H1 (cell line): ENCODE data around the gene BRIP1. TPM values are rescaled to one million over a fixed set of nuclear protein-coding genes. Genes with fewer than 3 reads are reported as not detected.

ENCODE experiments used
- CTCF ChIA-PET: fragments of 300-600 bp; sonication (Branson Sonifier 250); formaldehyde crosslinking; loops from one replicate; lab custom pipeline; 2021; ENCODE audit not compliant: partially characterized antibody; lab: Charles Lee
- POLR2A ChIA-PET: fragments of 300-600 bp; sonication (Branson Sonifier 250); formaldehyde crosslinking; loops from one replicate; lab custom pipeline; 2021; ENCODE audit warnings: inconsistent platforms; ENCODE audit not compliant: partially characterized antibody; lab: Charles Lee
- DNase-seq, 2 experiments: peaks; one replicate each; pipeline versions ENCODE4 v3.0.0 to v3.0.0-alpha.2; 2010 to 2022; ENCODE audit warnings: low spot score in 2 of 2, low read depth in 1 of 2, mixed read lengths in 1 of 2
- FAIRE-seq: peaks from 2 replicates; lab custom pipeline; 2011; peaks lifted over from hg19 to GRCh38; lab: Jason Lieb, UNC
- H2AFZ ChIP-seq: 2 replicates; pipeline ENCODE4 v1.8.1; 2012; ENCODE audit warnings: low read length, inconsistent platforms
- H2AK5ac ChIP-seq: 2 replicates; pipeline ENCODE4 v1.6.1; 2013; ENCODE audit warnings: low read depth, low read length
- H2BK120ac ChIP-seq: replicated peaks from 2 replicates; pipeline ENCODE3; 2013; ENCODE audit warnings: low read depth, low read length, inconsistent platforms
- H2BK12ac ChIP-seq: 2 replicates; pipeline ENCODE4 v1.6.1; 2013; ENCODE audit warnings: low read depth, low read length
- H2BK15ac ChIP-seq: 2 replicates; pipeline ENCODE4 v1.6.1; 2013; ENCODE audit warnings: low read length
- H2BK20ac ChIP-seq: 2 replicates; pipeline ENCODE4 v1.6.1; 2013; ENCODE audit warnings: low read length
- H2BK5ac ChIP-seq: 2 replicates; pipeline ENCODE4 v1.6.1; 2013; ENCODE audit warnings: low read depth, low read length
- H3K14ac ChIP-seq: 2 replicates; pipeline ENCODE4 v1.6.1; 2013; ENCODE audit warnings: inconsistent platforms; ENCODE audit not compliant: insufficient read length
- H3K18ac ChIP-seq: 2 replicates; pipeline ENCODE4 v1.6.1; 2013; ENCODE audit warnings: low read length; ENCODE audit errors: extremely low read depth
- H3K23ac ChIP-seq: 2 replicates; pipeline ENCODE4 v1.6.1; 2013; ENCODE audit warnings: inconsistent platforms; ENCODE audit not compliant: insufficient read length
- H3K23me2 ChIP-seq: 2 replicates; pipeline ENCODE4 v1.6.1; 2013; ENCODE audit warnings: low read depth, low read length
- H3K27ac ChIP-seq: 2 replicates; pipeline ENCODE4 v1.6.1; 2011; ENCODE audit warnings: low read depth, low read length, inconsistent platforms
- H3K27me3 ChIP-seq, 4 experiments: replicated peaks in 1 of 4; 1 replicate in 1 of 4; 2 replicates in 3 of 4; pipeline versions ENCODE4 v1.6.1 to v1.8.1; 2011 to 2013; ENCODE audit warnings: low read length in 3 of 4, mild to moderate bottlenecking in 3 of 4, inconsistent platforms in 2 of 4, mixed read lengths in 2 of 4, moderate library complexity in 1 of 4; ENCODE audit not compliant: control insufficient read depth in 3 of 4, insufficient read depth in 3 of 4; ENCODE audit errors: extremely low read depth in 1 of 4
- H3K36me3 ChIP-seq, 4 experiments: 2 replicates each; pipeline versions ENCODE4 v1.6.1 to v1.8.1; 2011 to 2013; ENCODE audit warnings: mild to moderate bottlenecking in 4 of 4, low read length in 3 of 4, moderate library complexity in 2 of 4, control low read depth in 1 of 4, inconsistent platforms in 1 of 4; ENCODE audit not compliant: insufficient read depth in 4 of 4, control insufficient read depth in 2 of 4
- H3K4ac ChIP-seq: replicated peaks from 2 replicates; pipeline ENCODE3; 2013; ENCODE audit warnings: low read length, low read depth, mixed read lengths, inconsistent platforms; ENCODE audit not compliant: insufficient read length
- H3K4me1 ChIP-seq, 4 experiments: replicated peaks in 1 of 4; 1 replicate in 1 of 4; 2 replicates in 3 of 4; pipeline versions ENCODE4 v1.6.1 to v1.8.1; 2011 to 2013; ENCODE audit warnings: low read length in 3 of 4, inconsistent platforms in 2 of 4, mixed read lengths in 1 of 4; ENCODE audit not compliant: insufficient read depth in 4 of 4, control insufficient read depth in 3 of 4
- H3K4me2 ChIP-seq, 2 experiments: 2 replicates each; pipeline versions ENCODE4 v1.6.1 to v1.8.1; 2011 to 2013; ENCODE audit warnings: low read depth in 2 of 2, low read length in 2 of 2, control low read depth in 1 of 2, inconsistent platforms in 1 of 2, mild to moderate bottlenecking in 1 of 2; ENCODE audit not compliant: insufficient read depth in 1 of 2
- H3K4me3 ChIP-seq, 4 experiments: fragments of 200-600, 300-600 bp in 1 of 4; sonication (generic), shearing (Covaris generic), sonication (Bioruptor Twin) in 1 of 4; 2 replicates each; pipeline versions ENCODE4 v1.5.1 to v1.8.1; 2011 to 2016; ENCODE audit warnings: low read length in 4 of 4, low read depth in 3 of 4, control low read depth in 2 of 4, inconsistent platforms in 2 of 4, mild to moderate bottlenecking in 2 of 4, mixed read lengths in 1 of 4, moderate library complexity in 1 of 4; ENCODE audit not compliant: insufficient read depth in 2 of 4; ENCODE audit errors: extremely low read depth in 1 of 4
- H3K56ac ChIP-seq: replicated peaks from 2 replicates; pipeline ENCODE3; 2013; ENCODE audit warnings: low read depth, mild to moderate bottlenecking, mixed read lengths, low read length, inconsistent platforms; ENCODE audit not compliant: insufficient read length
- H3K79me1 ChIP-seq: 2 replicates; pipeline ENCODE4 v1.6.1; 2013; ENCODE audit warnings: low read depth, low read length, control low read depth
- H3K79me2 ChIP-seq, 2 experiments: 2 replicates each; pipeline versions ENCODE4 v1.6.1 to v1.8.1; 2012 to 2013; ENCODE audit warnings: low read length in 2 of 2, mild to moderate bottlenecking in 2 of 2, inconsistent platforms in 1 of 2; ENCODE audit not compliant: insufficient read depth in 2 of 2, control insufficient read depth in 1 of 2
- H3K9ac ChIP-seq, 4 experiments: replicated peaks in 1 of 4; 1 replicate in 1 of 4; 2 replicates in 3 of 4; pipeline versions ENCODE4 v1.6.1 to v1.8.1; 2011 to 2013; ENCODE audit warnings: low read depth in 3 of 4, low read length in 3 of 4, control low read depth in 2 of 4, mild to moderate bottlenecking in 2 of 4, moderate library complexity in 2 of 4, inconsistent platforms in 1 of 4; ENCODE audit errors: extremely low read depth in 1 of 4
- H3K9me3 ChIP-seq, 2 experiments: 2 replicates each; pipeline versions ENCODE4 v1.6.1 to v1.8.1; 2012 to 2013; ENCODE audit warnings: mild to moderate bottlenecking in 2 of 2, moderate library complexity in 2 of 2, control low read depth in 1 of 2, inconsistent platforms in 1 of 2, low read depth in 1 of 2, low read length in 1 of 2, mixed read lengths in 1 of 2; ENCODE audit not compliant: insufficient read depth in 2 of 2
- H4K20me1 ChIP-seq, 2 experiments: replicated peaks in 1 of 2; 2 replicates each; pipeline versions ENCODE3 to v1.8.1; 2011 to 2013; ENCODE audit warnings: inconsistent platforms in 2 of 2, low read length in 2 of 2, mild to moderate bottlenecking in 1 of 2; ENCODE audit not compliant: insufficient read depth in 2 of 2, control insufficient read depth in 1 of 2
- H4K5ac ChIP-seq: 2 replicates; pipeline ENCODE4 v1.6.1; 2013; ENCODE audit warnings: low read length, low read depth, mixed read lengths, inconsistent platforms; ENCODE audit not compliant: insufficient read length
- H4K8ac ChIP-seq: 2 replicates; pipeline ENCODE4 v1.8.0; 2013; ENCODE audit warnings: mild to moderate bottlenecking, moderate library complexity, low read length, inconsistent platforms; ENCODE audit not compliant: insufficient read depth; ENCODE audit errors: extremely low read depth
- H4K91ac ChIP-seq: replicated peaks from 2 replicates; pipeline ENCODE3; 2013; ENCODE audit warnings: low read length, mixed read lengths, inconsistent platforms; ENCODE audit not compliant: insufficient read length
- ASH2L ChIP-seq: fragments of 200-600, 300-600 bp; sonication (generic); IDR thresholded peaks from one replicate; pipeline ENCODE4 v1.7.1; 2017; ENCODE audit warnings: low read length
- EZH2 ChIP-seq: fragments of 200-600 bp; sonication (generic); IDR thresholded peaks from 2 replicates; pipeline ENCODE4 v1.7.1; 2012; ENCODE audit warnings: low read depth, mild to moderate bottlenecking, moderate library complexity, low read length, inconsistent platforms; ENCODE audit not compliant: severe bottlenecking
- SAP30 ChIP-seq: fragments of 300-600 bp; sonication (generic); IDR thresholded peaks from 2 replicates; pipeline ENCODE4 v1.7.1; 2012; ENCODE audit warnings: low read length, moderate library complexity, mild to moderate bottlenecking, inconsistent platforms; ENCODE audit not compliant: insufficient read depth, insufficient replicate concordance
- SUZ12 ChIP-seq: fragments of 200-600 bp; sonication (generic); IDR thresholded peaks from 2 replicates; pipeline ENCODE4 v1.6.1; 2012; ENCODE audit warnings: mild to moderate bottlenecking, inconsistent platforms, low read length, moderate library complexity, mixed read lengths
- WGBS, 2 experiments: shearing (Covaris generic) in 1 of 2; methylation state at CpG; one replicate each; pipeline versions ENCODE4 v1.1.6 to v1.1.7; 2013 to 2015; ENCODE audit warnings: low lambda C conversion rate in 2 of 2, mixed read lengths in 2 of 2, inconsistent platforms in 1 of 2, low coverage in 1 of 2, missing lambda C conversion rate in 1 of 2; ENCODE audit not compliant: insufficient replicate concordance in 2 of 2, insufficient coverage in 1 of 2, insufficient read length in 1 of 2; ENCODE audit errors: extremely low coverage in 1 of 2, missing lambda C conversion rate in 1 of 2; 5-methylcytosine and 5-hydroxymethylcytosine counted together
- polyA plus RNA-seq, 7 experiments: library from polyadenylated mRNA; depleted of rRNA in 3 of 7; stranded (reverse) in 5 of 7; unstranded in 2 of 7; fragments of >200 nt in 5 of 7; fragments of 200-250 nt in 2 of 7; gene quantifications; 1 replicate in 5 of 7; 2 replicates in 1 of 7; 4 replicates in 1 of 7; pipeline versions ENCODE4 v1.2.1 to v1.2.3, GENCODE V29; 2011 to 2013; ENCODE audit warnings: missing spikeins in 2 of 7, mixed read lengths in 2 of 7
- total RNA-seq: library from RNA; stranded (reverse); fragmentation: NEBNext Ultra II Directional; extraction: Animal tissue kit (Norgen Biotek cat#: 25700); gene quantifications from 2 replicates; pipeline ENCODE4 v1.2.1, GENCODE V29; 2021

BRIP1 gene
- total and polyA plus RNA-seq, 2 of the 8 experiments (the other 6 are each of a cell fraction or from before 2014, with no cell fraction given), result 5.8 to 19.2 TPM

DNA sequence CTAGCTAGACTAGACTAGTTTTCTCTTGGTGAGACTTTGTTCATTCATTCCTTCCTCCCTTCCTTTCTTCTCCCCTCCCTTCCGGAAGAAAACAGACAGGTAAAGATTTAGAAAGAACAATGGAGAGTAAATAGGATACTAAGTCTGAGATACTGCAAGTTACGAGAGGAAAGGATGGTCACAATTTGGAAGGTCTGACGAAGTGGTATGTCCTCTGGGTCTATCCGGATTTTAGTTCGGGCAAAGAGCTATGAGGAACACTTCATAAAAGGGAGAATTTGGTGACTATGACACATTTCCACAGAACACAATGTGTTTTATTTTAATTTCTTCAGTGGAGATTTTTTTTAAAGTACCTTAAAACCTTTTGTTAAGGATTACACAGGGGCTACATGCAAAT lies 107.7 kb downstream of the BRIP1 start:
- Histone ChIP-seq H3K36me3 (peaks cover 0 to 2% (median 0%) of the 10 kb centered on the region in 4 experiments; a peak in 2 of 8 replicates), H2BK120ac (no peak overlapping the region), H2BK15ac (no peak overlapping the region), H4K20me1 (peaks cover 0 to 2% of the 10 kb centered on the region in 2 experiments), H3K23me2 (no peaks in the 10 kb centered on the region), H4K5ac (no peak overlapping the region), H3K27me3 (no peaks in the 10 kb centered on the region), H3K27ac (no peak overlapping the region), H3K79me2 (no peaks in the 10 kb centered on the region), H2BK20ac (no peak overlapping the region), H3K18ac (no peak overlapping the region), H3K23ac (no peak overlapping the region), H2BK12ac (no peak overlapping the region), H2BK5ac (no peak overlapping the region), H3K4me3 (no peak overlapping the region), H3K9ac (no peak overlapping the region), H2AK5ac (no peak overlapping the region), H3K4ac (no peak overlapping the region), H3K14ac (no peak overlapping the region), H2AFZ (no peak overlapping the region), H3K4me1 (no peaks in the 10 kb centered on the region), H3K79me1 (no peaks in the 10 kb centered on the region), H3K9me3 (no peaks in the 10 kb centered on the region), H4K8ac (no peak overlapping the region), H4K91ac (no peak overlapping the region), H3K4me2 (no peak overlapping the region), H3K56ac (no peak overlapping the region)
- DNase-seq, result no peak
- POLR2A ChIA-PET, result interaction anchor here (0.7 kb wide), 1 partner anchor 9 kb away, joined by 4 read pairs; no protein-coding TSS in a partner anchor
- CTCF ChIA-PET, result no interaction called here
- FAIRE-seq, result no peak
- no peak for TF ChIP-seq ASH2L
- no peak for TF ChIP-seq EZH2
- TF ChIP-seq SAP30, result no peak
- TF ChIP-seq SUZ12, result no peak
- WGBS, 2 experiments, result 82% methylated on average over 5 of the region's 5 CpGs; no CpG with 5 or more reads in 1 of the 2 experiments
